Ovary (tissue), 3 donors: ENCODE results near the gene ITGAD.

Experiments
- POLR2A ChIP-seq: fragments of 450-650 bp; IDR thresholded peaks from one replicate; pipeline ENCODE4 v1.6.1; 2017; ENCODE audit warnings: antibody characterized with exemption, mild to moderate bottlenecking, moderate library complexity
- TF ChIP-seq, protein P1 (sequence below), 3 donors: fragments of 450-650 bp in 2 of 3; fragments of 200-600 bp in 1 of 3; IDR thresholded peaks; one replicate each; pipeline versions ENCODE4 v1.5.1 to v1.8.0; 2016 to 2022; ENCODE audit warnings: antibody characterized with exemption in 3 of 3, mild to moderate bottlenecking in 1 of 3
- donor health status: DM: no; HTN: no; CAD: no.

DNA sequence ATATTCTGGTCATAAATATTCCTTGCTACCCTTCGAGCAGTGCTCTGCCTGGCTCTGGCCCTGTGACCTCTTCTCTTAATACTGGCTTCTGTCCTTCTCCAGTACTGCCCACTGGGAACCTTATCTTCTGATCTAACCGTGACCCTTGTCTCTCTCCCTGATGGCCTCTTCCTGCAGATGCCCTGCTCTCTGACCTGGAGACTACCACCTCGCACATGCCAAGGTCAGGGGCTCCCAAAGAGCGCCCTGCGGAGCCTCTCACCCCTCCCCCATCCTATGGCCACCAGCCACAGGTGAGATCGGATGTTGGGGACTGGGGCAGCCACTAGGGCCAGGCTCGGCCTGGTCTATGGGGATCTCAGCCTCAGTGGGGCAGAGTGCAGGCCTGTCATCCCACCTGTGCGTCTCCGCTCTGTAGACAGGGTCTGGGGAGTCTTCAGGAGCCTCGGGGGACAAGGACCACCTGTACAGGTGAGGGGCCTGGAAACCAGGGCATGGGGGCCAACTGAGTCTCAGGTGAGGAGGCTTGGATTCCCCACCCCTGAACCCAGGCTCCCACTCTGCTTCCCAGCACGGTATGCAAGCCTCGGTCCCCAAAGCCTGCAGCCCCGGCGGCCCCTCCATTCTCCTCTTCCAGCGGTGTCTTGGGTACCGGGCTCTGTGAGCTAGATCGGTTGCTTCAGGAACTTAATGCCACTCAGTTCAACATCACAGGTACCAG, 80.3 kb downstream of the ITGAD start:
- TF ChIP-seq, protein P1, sequence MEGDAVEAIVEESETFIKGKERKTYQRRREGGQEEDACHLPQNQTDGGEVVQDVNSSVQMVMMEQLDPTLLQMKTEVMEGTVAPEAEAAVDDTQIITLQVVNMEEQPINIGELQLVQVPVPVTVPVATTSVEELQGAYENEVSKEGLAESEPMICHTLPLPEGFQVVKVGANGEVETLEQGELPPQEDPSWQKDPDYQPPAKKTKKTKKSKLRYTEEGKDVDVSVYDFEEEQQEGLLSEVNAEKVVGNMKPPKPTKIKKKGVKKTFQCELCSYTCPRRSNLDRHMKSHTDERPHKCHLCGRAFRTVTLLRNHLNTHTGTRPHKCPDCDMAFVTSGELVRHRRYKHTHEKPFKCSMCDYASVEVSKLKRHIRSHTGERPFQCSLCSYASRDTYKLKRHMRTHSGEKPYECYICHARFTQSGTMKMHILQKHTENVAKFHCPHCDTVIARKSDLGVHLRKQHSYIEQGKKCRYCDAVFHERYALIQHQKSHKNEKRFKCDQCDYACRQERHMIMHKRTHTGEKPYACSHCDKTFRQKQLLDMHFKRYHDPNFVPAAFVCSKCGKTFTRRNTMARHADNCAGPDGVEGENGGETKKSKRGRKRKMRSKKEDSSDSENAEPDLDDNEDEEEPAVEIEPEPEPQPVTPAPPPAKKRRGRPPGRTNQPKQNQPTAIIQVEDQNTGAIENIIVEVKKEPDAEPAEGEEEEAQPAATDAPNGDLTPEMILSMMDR (IDR thresholded peaks at IDR 0.05), result no peak
- no peak for TF ChIP-seq POLR2A
